ENCODE results near the gene DENND2D.

DENND2D gene

DNA sequence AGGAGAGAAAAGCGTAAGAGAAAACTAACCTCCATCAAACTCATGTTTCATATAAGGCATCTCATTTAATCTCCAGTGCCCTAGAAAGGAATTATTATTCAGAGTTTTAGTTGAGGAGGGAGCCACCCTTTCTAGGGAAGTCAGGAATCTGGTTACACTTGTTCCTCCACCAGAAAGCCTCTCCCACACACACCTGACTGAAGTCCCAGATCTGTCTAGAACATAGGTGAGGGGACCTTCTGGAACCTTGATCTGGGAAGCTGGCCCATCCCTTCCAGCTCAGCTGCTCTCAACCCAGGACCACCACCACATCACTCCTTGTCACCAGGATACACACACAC lies 1.9 kb upstream of the DENND2D start:
- no peak for DNase-seq

- DNase-seq = no peak
Observed at GRCh38 chr1:111201275-111202090, 1.0 kb upstream of the DENND2D start.

DNA sequence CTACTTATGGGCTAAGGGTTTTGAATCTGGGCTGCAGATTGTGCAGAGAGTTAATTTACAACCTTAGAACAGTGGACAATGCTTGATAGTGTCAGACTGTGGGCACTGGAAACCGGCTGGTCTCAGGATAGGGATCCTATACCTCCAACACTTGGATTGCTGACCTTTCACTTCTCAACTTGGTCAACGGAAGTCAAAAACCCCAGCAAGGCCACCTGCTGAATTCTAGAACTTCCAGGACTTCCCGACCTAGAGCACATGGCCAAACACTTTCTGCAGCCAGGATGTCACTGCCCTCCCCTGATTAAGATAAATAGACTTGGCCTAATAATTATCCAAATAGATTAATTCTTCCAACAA lies 336 bp upstream of the DENND2D start:
- DNase-seq = no peak

GRCh38 chr1:111199329-111199728 lies 1.1 kb downstream of the DENND2D start:
- DNase-seq = no peak

GRCh38 chr1:111198836-111199235 lies 1.6 kb downstream of the DENND2D start:
- DNase-seq = no peak

GRCh38 chr1:111197598-111198284 lies 2.7 kb downstream of the DENND2D start:
- DNase-seq = no peak

- DNase-seq = no peak
Observed at GRCh38 chr1:111196213-111196612, 4.2 kb downstream of the DENND2D start.

DNA sequence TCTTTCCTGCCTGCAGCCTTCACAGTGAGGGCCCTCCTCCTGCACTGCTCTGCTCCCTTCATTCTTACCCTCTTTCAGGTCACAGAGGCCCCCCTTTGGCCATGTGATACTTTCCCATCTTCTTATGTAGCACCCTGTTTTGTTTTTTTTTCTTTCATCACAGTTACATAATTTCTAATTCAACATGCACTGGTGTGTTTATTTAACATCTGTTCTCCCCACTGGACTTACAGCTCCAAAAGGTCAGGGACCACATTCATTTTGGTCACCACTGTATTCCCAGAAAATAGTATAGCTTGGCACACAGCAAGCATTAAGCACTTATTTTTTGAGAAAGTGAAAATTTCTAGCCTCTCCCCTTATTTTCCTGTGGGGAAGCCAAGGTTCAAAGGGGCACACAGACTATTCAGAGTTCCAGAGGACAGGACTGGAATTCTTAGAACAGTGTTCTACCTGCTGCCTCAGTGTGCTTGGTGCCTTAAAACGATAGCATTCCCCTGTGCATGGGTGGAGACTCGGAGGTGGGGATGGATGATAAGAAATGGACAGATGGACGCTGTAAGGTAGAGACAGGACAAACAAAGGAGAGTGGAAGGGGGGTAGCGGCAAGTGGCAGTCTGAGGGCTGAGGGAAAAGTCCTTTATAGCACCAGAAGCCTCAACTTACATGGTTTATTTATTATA lies 5.3 kb downstream of the DENND2D start:
- DNase-seq = no peak

- DNase-seq = no peak
Observed at GRCh38 chr1:111193712-111194480, 6.5 kb downstream of the DENND2D start.

DNA sequence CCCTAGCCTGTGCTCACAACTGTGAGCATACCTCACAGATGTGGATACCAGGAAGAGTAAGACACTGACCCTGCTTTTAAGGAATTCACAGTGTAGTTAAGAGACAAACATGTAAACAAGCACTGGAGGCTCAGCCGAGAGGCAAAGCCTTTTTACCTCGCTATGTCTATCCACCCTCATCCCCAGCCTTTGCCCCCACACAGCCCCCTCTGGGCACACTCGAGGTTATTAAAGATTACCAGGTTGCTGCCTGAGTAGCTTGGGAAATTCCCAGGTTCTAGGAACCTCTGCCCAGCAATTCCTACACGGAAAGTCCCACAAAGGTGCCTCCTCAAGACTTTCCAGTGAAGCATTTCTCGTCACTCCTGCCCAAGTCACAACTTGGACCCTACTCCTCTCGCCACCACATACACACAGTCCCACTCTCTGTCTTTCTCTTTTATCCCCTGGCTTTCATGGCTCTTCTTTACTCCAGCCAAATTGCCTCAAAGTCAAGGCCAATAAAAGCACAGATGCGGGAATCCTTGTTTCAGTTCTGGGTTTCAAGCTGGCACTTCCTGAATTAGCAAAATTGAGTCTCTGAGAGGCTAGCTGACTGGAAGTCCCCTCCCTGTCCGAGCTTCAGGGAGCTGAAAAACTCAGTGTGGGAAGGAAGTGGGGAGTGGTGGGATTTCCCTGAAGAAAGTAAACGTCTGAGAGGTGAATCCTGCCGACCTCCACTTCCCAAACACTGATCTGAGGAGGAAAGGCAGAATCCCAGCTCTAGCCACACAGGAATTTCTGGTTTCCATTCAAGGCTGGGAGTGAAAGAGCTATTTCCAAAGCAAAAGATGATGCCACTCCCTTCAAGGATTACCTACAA lies 7.6 kb downstream of the DENND2D start:
- DNase-seq = no peak

DNA sequence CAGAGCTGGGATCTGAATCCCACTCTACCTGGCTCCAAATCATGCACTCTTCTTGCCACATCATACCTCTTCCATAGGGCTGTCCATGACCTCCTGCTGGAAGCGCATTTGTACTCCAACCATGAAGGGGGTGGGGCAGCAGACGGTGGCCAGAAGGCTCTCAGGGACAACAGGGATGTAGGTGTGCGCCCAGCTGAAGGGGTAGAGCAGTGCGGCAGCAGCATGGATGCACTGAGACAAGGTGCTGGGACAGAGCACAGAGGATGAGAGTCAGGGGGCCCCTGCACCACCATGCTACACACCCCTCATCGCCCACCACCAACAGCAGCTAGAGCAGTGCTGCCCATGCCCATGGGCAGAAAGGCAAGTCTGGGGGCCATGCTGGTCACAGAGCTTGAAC lies 8.4 kb downstream of the DENND2D start:
- no peak for DNase-seq

GRCh38 chr1:111191496-111191895 lies 8.9 kb downstream of the DENND2D start:
- DNase-seq = no peak

- DNase-seq = no peak
Observed at GRCh38 chr1:111190931-111191451, 9.5 kb downstream of the DENND2D start.

- no peak for DNase-seq
Observed at GRCh38 chr1:111184663-111185062, 15.8 kb downstream of the DENND2D start.

DNA sequence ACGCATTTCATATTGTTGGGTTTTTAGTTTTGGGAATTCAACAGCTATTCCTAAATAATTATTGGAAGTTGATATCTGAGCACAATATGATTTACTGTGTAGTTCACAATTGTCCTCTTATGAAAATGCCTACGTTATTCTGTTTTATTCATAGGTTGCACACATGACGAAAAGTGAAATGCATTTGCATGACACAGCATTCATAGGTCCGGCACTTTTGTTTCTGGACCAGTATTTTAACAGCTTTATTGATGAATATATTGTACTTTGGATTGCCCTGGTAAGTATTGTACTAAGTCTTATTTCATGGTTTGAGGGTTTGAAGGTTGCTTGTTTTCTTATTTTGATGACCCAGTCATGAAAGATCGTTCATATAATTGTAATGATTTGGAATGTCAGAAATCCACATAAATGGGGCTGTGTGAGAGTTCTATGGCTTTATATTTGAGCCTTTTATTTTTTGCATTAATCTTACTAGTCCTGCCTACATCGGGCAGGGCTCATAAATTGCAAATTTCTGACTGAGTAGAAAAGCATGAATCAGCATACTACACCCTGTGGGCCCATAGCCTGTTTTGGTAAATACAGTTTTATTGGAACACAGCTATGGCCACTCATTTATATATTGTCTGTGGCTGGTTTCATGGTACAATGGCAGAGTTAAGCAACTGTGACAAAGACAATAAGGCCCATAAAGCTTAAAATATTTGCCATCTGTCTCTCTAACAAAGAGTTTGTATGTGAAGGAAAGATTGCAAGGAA lies 17.0 kb downstream of the DENND2D start:
- no peak for DNase-seq

DNA sequence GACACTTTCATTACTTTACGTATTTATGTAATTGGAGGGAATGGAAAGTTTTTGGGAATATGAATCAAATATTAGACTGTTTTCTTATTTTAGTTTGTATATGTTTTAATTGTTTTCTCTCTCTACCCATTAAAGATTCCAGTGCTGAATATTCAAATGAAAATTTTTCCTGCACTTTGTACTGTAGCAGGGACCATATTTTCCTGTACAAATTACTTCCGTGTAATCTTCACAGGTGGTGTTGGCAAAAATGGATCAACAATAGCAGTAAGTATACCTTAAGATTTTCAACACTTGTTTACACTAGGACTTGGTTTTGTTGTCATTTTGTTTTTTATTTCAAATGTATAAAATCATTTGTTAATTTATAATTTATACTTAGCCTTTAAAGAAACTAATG lies 18.4 kb downstream of the DENND2D start:
- DNase-seq = no peak

GRCh38 chr1:111179968-111180533 lies 20.4 kb downstream of the DENND2D start:
- DNase-seq = no peak

DNA sequence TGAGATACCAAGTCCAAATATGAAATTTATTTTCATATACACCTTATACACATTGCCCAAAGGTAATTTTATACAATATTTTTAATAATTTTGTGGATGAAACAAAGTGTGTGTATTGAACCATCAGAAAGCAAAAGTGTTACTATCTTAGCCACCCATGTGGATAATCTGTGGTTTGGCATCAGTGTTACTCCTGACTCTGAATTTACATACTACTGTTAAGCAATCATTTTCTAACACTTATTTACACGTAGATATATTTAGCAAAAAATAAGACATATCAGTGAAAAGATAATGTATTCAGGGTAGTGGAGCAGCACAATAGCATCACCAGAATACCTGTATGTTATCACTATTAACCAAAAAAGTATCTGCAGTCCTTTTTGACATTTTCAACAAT lies 23.8 kb downstream of the DENND2D start:
- no peak for DNase-seq

DNA sequence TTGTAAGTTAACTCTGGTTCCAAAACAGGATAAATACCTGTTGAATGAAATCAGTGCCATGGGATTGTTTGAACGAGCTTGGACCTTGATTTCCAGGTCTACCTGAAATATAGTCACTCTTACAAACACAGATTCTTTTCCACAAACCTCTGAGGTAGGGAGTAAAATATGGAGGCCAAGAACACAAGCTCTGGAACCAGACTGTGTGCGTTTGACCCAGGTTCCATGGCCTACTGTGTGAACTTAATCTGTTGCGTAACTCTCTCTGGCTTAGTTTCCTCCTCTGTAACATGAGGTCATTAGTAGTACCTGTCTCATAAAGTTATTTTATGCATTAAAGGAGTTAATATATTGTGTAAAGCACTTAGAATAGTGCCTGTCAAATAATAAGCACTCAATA lies 25.1 kb downstream of the DENND2D start:
- DNase-seq = no peak

- no peak for DNase-seq
Observed at GRCh38 chr1:111174070-111174469, 26.4 kb downstream of the DENND2D start.

- DNase-seq = no peak
Observed at GRCh38 chr1:111172463-111172862, 28.0 kb downstream of the DENND2D start.

Measured in KG1 (cell line).